8988T (cell line): Measurements from ENCODE around the gene OR2D2.
"Not testable (repeated sequence)": the region's sequence is repeated elsewhere in the genome, so short reads cannot be mapped to it uniquely, and the experiment has no call there.

ENCODE experiments used
- DNase-seq: peaks from one replicate; pipeline ENCODE4 v3.0.0; 2011

The OR2D2 gene

GRCh38 chr11:6876914-6877313 lies 15.4 kb downstream of the OR2D2 start:
- DNase-seq, result no peak

GRCh38 chr11:6876325-6876724 lies 16.0 kb downstream of the OR2D2 start, which contains the start of gene OR10A4:
Gene OR10A4, plus strand, starts transcription at chr11:6876625. Its CDS starts 23 bp downstream, at chr11:6876648.
- DNase-seq, result no peak

GRCh38 chr11:6875761-6876160 lies 16.5 kb downstream of the OR2D2 start:
- no peak for DNase-seq

- DNase-seq, result no peak
Observed at GRCh38 chr11:6871278-6871677, 21.0 kb downstream of the OR2D2 start.

- no peak for DNase-seq
Observed at GRCh38 chr11:6864438-6864837, 27.9 kb downstream of the OR2D2 start.

GRCh38 chr11:6862961-6863360 lies 29.3 kb downstream of the OR2D2 start, which contains the start of gene OR10A2:
Gene OR10A2, plus strand, starts transcription at chr11:6863057. Its CDS starts 6,698 bp downstream, at chr11:6869755.
- DNase-seq, result no peak

- DNase-seq, result no peak
Observed at GRCh38 chr11:6856871-6857270, 35.4 kb downstream of the OR2D2 start.

GRCh38 chr11:6855971-6856541 lies 36.2 kb downstream of the OR2D2 start:
- no peak for DNase-seq

- DNase-seq, result not testable (repeated sequence)
Observed at GRCh38 chr11:6854801-6855200, 37.5 kb downstream of the OR2D2 start.

- DNase-seq, result no peak
Observed at GRCh38 chr11:6850526-6850925, 41.8 kb downstream of the OR2D2 start.

- no peak for DNase-seq
Observed at GRCh38 chr11:6845383-6845782, 46.9 kb downstream of the OR2D2 start, which contains the start of gene OR10A5. Gene OR10A5, plus strand, starts transcription at chr11:6845683. Its CDS starts 0 bp downstream, at chr11:6845683.

GRCh38 chr11:6844356-6844755 lies 47.9 kb downstream of the OR2D2 start:
- no peak for DNase-seq

- DNase-seq, result no peak
Observed at GRCh38 chr11:6843670-6844069, 48.6 kb downstream of the OR2D2 start.

GRCh38 chr11:6841694-6842093 lies 50.6 kb downstream of the OR2D2 start:
- no peak for DNase-seq
